Right lobe of liver (tissue), 6 donors: Measurements from ENCODE around the gene SEMA6C. TPM values are rescaled to one million over a fixed set of nuclear protein-coding genes. Genes with fewer than 3 reads are reported as not detected.
A peak's percentile ranks its signal among the peaks of the same experiment; 100 is the strongest.

Experiments
- ATAC-seq, 4 donors: fragments of 200-7000 bp; cut with Tn5 transposase; one replicate each; pipeline ENCODE4 v1.9.1; 2020; ENCODE audit warnings: mild to moderate bottlenecking in 4 of 4, moderate library complexity in 4 of 4
- DNase-seq, 3 donors: peaks; one replicate each; pipeline ENCODE4 v3.0.0-alpha.2; 2020
- H3K27ac ChIP-seq, 3 donors: fragments of 200-600 bp; one replicate each; pipeline ENCODE4 v1.8.0; 2022
- H3K27me3 ChIP-seq, 2 donors: fragments of 200-600 bp; one replicate each; pipeline ENCODE4 v1.8.0; 2022
- H3K36me3 ChIP-seq, 4 donors: fragments of 200-600 bp; sonication (generic) in 1 of 4; one replicate each; pipeline versions ENCODE4 v1.5.1 to v1.8.0; 2017 to 2022; ENCODE audit warnings: control low read depth in 1 of 4
- H3K4me1 ChIP-seq, 4 donors: fragments of 200-600 bp; sonication (generic) in 1 of 4; one replicate each; pipeline versions ENCODE4 v1.5.1 to v1.8.0; 2017 to 2022; ENCODE audit warnings: control low read depth in 1 of 4
- H3K4me3 ChIP-seq, 3 donors: fragments of 200-600 bp; one replicate each; pipeline ENCODE4 v1.8.0; 2022
- H3K9me3 ChIP-seq, 4 donors: fragments of 200-600 bp; sonication (generic) in 1 of 4; one replicate each; pipeline versions ENCODE4 v1.5.1 to v1.8.0; 2017 to 2022; ENCODE audit warnings: control low read depth in 1 of 4
- POLR2A ChIP-seq: fragments of 450-650 bp; IDR thresholded peaks from one replicate; pipeline ENCODE4 v1.6.1; 2017; ENCODE audit warnings: antibody characterized with exemption, mild to moderate bottlenecking
- WGBS: methylation state at CpG from one replicate; pipeline ENCODE4 v1.1.6; 2018; ENCODE audit warnings: low coverage, low lambda C conversion rate; ENCODE audit not compliant: insufficient coverage; ENCODE audit errors: missing lambda C conversion rate; 5-methylcytosine and 5-hydroxymethylcytosine counted together
- intact Hi-C, 2 donors: fragments of 100-400 bp; cut with DNase I; formaldehyde crosslinking; loops; one replicate each; pipeline versions ENCODE4 v1.11.2 to v1.14.1; 2022
- total RNA-seq, 6 experiments: library from RNA; depleted of rRNA in 2 of 6; stranded (reverse); fragments of >200 nt in 2 of 6; fragmentation: NEBNext Ultra II Directional in 3 of 6; extraction: Animal tissue kit (Norgen Biotek cat#: 25700) in 3 of 6; gene quantifications; one replicate each; pipeline versions ENCODE4 v1.1.0 to v1.2.4, GENCODE V29; 2016 to 2023
- TF ChIP-seq, protein P1 (sequence below), 4 donors: fragments of 200-600 bp in 3 of 4; fragments of 450-650 bp in 1 of 4; IDR thresholded peaks; one replicate each; pipeline versions ENCODE4 v1.5.1 to v1.8.0; 2016 to 2022; ENCODE audit warnings: antibody characterized with exemption in 4 of 4, mild to moderate bottlenecking in 2 of 4
- donor health status: DM: no; HTN: yes; CAD: no.
- donor health status: DM: no; HTN: no; CAD: no.
- donor health status: DM: no; HTN: no; CAD: no.
- donor health status: DM: no; HTN: yes; CAD: no.
- donor health status: DM: no; HTN: yes; CAD: no.

Gene SEMA6C
- total RNA-seq, 6 experiments from 2014 or later, result 0.87 to 8.3 (median 4.1) TPM

DNA sequence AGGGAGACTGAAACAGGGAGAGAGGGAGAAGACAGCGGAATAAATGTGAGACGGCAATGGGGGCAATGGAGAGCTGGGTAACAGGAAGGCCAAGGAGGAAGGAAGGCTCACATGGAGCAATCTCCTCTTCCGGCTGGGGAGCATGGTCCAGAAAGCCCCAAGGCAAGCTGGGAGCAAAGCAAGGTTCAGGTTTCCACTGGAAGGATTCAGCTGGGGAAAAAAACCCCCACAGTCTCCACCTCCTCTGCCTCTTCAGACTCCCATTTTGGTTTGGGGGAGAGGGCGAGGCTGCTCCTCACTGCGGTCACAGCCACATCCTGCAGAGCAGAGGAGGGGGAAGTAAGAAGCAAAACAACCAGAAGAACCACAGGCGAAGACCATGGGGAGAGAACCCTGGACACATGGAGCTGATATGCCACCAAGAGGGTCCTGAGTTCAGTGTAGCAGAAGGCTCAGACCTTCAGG lies 10.7 kb upstream of the SEMA6C start:
- peaks cover 0 to 32% (median 17%) of the 10 kb centered on the region in 4 donors for H3K36me3 ChIP-seq
- no peaks in the 10 kb centered on the region for H3K27me3 ChIP-seq
- peak; percentile 21 to 45 (median 36) for ATAC-seq
- peak overlapping the region; percentile 5 to 35 (median 9) for H3K4me3 ChIP-seq
- peak overlapping the region in 2 of 3 donors; percentile 43 to 45 for H3K27ac ChIP-seq
- H3K4me1 ChIP-seq, result no peaks in the 10 kb centered on the region
- 34% methylated on average over 2 of the region's 6 CpGs for WGBS
- no peak for DNase-seq
- H3K9me3 ChIP-seq, result no peaks in the 10 kb centered on the region
- intact Hi-C loops, result loop anchor here (5.0 to 10.0 kb wide), 2 partner anchors 60 to 132 kb away; no protein-coding TSS in a partner anchor
- TF ChIP-seq, protein P1, sequence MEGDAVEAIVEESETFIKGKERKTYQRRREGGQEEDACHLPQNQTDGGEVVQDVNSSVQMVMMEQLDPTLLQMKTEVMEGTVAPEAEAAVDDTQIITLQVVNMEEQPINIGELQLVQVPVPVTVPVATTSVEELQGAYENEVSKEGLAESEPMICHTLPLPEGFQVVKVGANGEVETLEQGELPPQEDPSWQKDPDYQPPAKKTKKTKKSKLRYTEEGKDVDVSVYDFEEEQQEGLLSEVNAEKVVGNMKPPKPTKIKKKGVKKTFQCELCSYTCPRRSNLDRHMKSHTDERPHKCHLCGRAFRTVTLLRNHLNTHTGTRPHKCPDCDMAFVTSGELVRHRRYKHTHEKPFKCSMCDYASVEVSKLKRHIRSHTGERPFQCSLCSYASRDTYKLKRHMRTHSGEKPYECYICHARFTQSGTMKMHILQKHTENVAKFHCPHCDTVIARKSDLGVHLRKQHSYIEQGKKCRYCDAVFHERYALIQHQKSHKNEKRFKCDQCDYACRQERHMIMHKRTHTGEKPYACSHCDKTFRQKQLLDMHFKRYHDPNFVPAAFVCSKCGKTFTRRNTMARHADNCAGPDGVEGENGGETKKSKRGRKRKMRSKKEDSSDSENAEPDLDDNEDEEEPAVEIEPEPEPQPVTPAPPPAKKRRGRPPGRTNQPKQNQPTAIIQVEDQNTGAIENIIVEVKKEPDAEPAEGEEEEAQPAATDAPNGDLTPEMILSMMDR (IDR thresholded peaks at IDR 0.05), result no peak
- TF ChIP-seq POLR2A, result no peak

DNA sequence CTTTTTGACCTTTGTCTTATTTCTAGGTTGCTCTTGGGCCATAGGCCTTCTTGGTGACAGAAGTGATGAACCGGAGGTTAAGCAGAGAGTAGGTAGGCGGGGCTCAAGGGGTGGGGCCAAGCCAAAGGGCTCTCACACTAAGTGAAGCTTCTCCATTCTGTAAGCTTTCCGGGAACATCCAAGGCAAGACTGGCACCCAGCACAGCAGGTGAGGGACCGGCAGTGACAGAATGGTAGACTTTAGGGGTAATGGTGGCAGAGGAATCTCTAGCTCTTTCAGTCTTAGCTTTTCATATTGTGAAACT lies 10.0 kb upstream of the SEMA6C start, which contains the start of gene TNFAIP8L2:
Gene TNFAIP8L2 (plus strand): TSS at position 135 of the 305 bp plus-strand sequence. CDS start 2,049 bp downstream, outside the sequence.
- H3K36me3 ChIP-seq, result peaks cover 0 to 25% (median 16%) of the 10 kb centered on the region in 4 donors
- 27% methylated on average over 3 of the region's 4 CpGs for WGBS
- peak in 2 of 3 donors; percentile 71 to 75 for DNase-seq

DNA sequence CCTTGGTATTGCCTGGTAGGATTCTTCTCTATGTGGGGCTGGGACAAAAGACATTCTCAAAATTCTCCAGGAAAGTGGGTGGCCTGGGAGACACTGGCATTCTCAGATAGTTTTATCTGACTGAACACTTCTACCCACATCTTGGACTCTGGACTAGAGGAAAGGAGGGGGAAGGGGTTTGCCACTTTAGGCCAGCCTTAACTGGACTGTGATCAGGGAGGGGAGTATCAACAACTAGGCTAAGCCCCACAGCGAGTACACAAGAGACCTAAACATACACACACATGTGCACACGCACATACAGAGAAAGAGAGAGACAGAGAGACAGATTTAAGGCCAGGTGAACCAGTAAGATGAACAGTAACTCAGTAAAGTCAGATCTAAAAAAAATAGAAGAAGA lies 1.2 kb upstream of the SEMA6C start:
- ATAC-seq (peak; percentile 15 to 45 (median 41)), DNase-seq (no peak)
- Histone ChIP-seq H3K9me3 (no peaks in the 10 kb centered on the region), H3K27ac (peak overlapping the region; percentile 48 to 70 (median 49)), H3K36me3 (no peaks in the 10 kb centered on the region), H3K4me1 (peaks cover 0 to 17% (median 5%) of the 10 kb centered on the region in 4 donors), H3K27me3 (no peaks in the 10 kb centered on the region), H3K4me3 (peak overlapping the region in 2 of 3 donors; percentile 62 to 73)
- TF ChIP-seq, protein P1 (IDR thresholded peaks at IDR 0.05), result no peak
- no peak for TF ChIP-seq POLR2A
- WGBS, result 33% methylated on average over 2 of the region's 2 CpGs
- intact Hi-C loops, result no loop called here

More for the DNA sequence above, 10.0 kb upstream of the SEMA6C start, which contains the start of gene TNFAIP8L2:
- Histone ChIP-seq H3K9me3 (no peaks in the 10 kb centered on the region), H3K27me3 (no peaks in the 10 kb centered on the region), H3K4me3 (peak within 1 kb of the TSS; percentile 9 to 35 (median 25)), H3K4me1 (no peaks in the 10 kb centered on the region), H3K27ac (peak within 1 kb of the TSS in 2 of 3 donors; percentile 43 to 45)
- TF ChIP-seq, protein P1 (IDR thresholded peaks at IDR 0.05), result no peak
- TF ChIP-seq POLR2A, result no peak
- intact Hi-C loops, result loop anchor here (5.0 to 10.0 kb wide), 2 partner anchors 59 to 132 kb away; no protein-coding TSS in a partner anchor
- peak; percentile 68 to 75 (median 70) for ATAC-seq

DNA sequence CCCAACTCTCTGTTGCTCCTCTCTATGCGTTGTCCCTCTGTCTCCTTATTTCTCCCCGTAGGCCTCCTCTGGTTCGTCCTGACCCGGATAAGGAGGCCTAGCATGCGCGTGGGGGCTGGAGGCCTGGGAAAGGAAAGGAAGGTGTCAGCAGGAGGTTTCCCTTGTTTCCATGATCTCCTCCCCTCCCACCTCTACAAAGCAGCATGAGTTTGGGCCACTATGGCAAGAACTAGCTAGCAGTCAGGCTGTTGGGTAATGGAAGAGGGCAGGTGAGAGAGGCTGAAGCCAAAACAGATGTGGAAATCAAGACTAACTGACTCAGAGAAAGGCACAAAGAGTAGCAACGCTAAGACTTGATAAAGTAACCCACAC lies 687 bp upstream of the SEMA6C start:
- no peak for DNase-seq
- Histone ChIP-seq H3K9me3 (no peaks in the 10 kb centered on the region), H3K4me3 (peak overlapping the region; percentile 62 to 73 (median 67)), H3K4me1 (peaks cover 0 to 17% (median 5%) of the 10 kb centered on the region in 4 donors), H3K27me3 (no peaks in the 10 kb centered on the region), H3K27ac (peak overlapping the region; percentile 48 to 70 (median 49)), H3K36me3 (no peaks in the 10 kb centered on the region)
- WGBS, result 13% methylated on average over 4 of the region's 7 CpGs
- intact Hi-C loops, result no loop called here
- peak; percentile 30 to 56 (median 43) for ATAC-seq
- TF ChIP-seq, protein P1 (IDR thresholded peaks at IDR 0.05), result no peak
- no peak for TF ChIP-seq POLR2A
